IMR-90 (cell line): Measurements from ENCODE around the gene SPTLC2. TPM values are rescaled to one million over a fixed set of nuclear protein-coding genes. Genes with fewer than 3 reads are reported as not detected.

ENCODE experiments used
- ATAC-seq: fragments of 200-7000 bp; cut with Tn5 transposase; 2 replicates; pipeline ENCODE4 v1.9.1; 2020; ENCODE audit warnings: low read depth, mild to moderate bottlenecking, moderate library complexity
- BruUV-seq: library from RNA; stranded (reverse); fragments of 400-500 nt; replicated peaks from 2 replicates; lab custom pipeline; 2021; lab: Mats Ljungman, UMichigan
- CTCF ChIA-PET: fragments of 300-600 bp; formaldehyde crosslinking; extraction: SDS; loops from one replicate; lab custom pipeline; 2021; ENCODE audit warnings: antibody characterized with exemption; lab: Yijun Ruan, JAX
- POLR2A ChIA-PET: fragments of 300-600 bp; sonication (Branson Sonifier 250); formaldehyde crosslinking; loops from one replicate; lab custom pipeline; 2022; ENCODE audit warnings: antibody characterized with exemption; ENCODE audit not compliant: unreplicated experiment; lab: Charles Lee
- DNase-seq: peaks from one replicate; pipeline ENCODE4 v3.0.0; 2013
- H2AFZ ChIP-seq: replicated peaks from 2 replicates; pipeline ENCODE3; 2013; ENCODE audit warnings: low read length, mild to moderate bottlenecking; ENCODE audit not compliant: poor library complexity
- H2AK5ac ChIP-seq: 2 replicates; pipeline ENCODE4 v1.6.1; 2013; ENCODE audit warnings: low read depth, low read length, inconsistent platforms
- H2AK9ac ChIP-seq: replicated peaks from 2 replicates; pipeline ENCODE3; 2013; ENCODE audit warnings: mild to moderate bottlenecking, low read depth, low read length, moderate library complexity; ENCODE audit not compliant: poor library complexity
- H2BK120ac ChIP-seq: 2 replicates; pipeline ENCODE4 v1.6.1; 2013; ENCODE audit warnings: low read depth, low read length, inconsistent platforms
- H2BK15ac ChIP-seq: 3 replicates; pipeline ENCODE4 v1.6.1; 2013; ENCODE audit warnings: low read depth, low read length, inconsistent platforms
- H2BK20ac ChIP-seq: 2 replicates; pipeline ENCODE4 v1.6.1; 2013; ENCODE audit warnings: low read depth, mild to moderate bottlenecking, inconsistent platforms, low read length, moderate library complexity
- H2BK5ac ChIP-seq: 2 replicates; pipeline ENCODE4 v1.6.1; 2013; ENCODE audit warnings: mild to moderate bottlenecking, low read depth, low read length, inconsistent platforms; ENCODE audit not compliant: poor library complexity, severe bottlenecking
- H3K14ac ChIP-seq: replicated peaks from 2 replicates; pipeline ENCODE4 v1.6.1; 2013; ENCODE audit warnings: low read depth, low read length, inconsistent platforms
- H3K18ac ChIP-seq: 2 replicates; pipeline ENCODE4 v1.6.1; 2013; ENCODE audit warnings: low read depth, low read length, control low read depth
- H3K23ac ChIP-seq: 2 replicates; pipeline ENCODE4 v1.6.1; 2013; ENCODE audit warnings: low read depth, low read length, inconsistent platforms
- H3K27ac ChIP-seq: 2 replicates; pipeline ENCODE4 v1.5.1; 2013; ENCODE audit warnings: mild to moderate bottlenecking, control low read depth, low read length; ENCODE audit not compliant: insufficient read depth
- H3K27me3 ChIP-seq: 2 replicates; pipeline ENCODE4 v1.6.1; 2013; ENCODE audit warnings: low read length; ENCODE audit not compliant: control insufficient read depth, insufficient read depth
- H3K36me3 ChIP-seq: 2 replicates; pipeline ENCODE4 v1.6.1; 2013; ENCODE audit warnings: low read length, mixed read lengths; ENCODE audit not compliant: control insufficient read depth, insufficient read depth
- H3K4ac ChIP-seq: 2 replicates; pipeline ENCODE4 v1.6.1; 2013; ENCODE audit warnings: low read depth, low read length, inconsistent platforms
- H3K4me1 ChIP-seq: 2 replicates; pipeline ENCODE4 v1.6.1; 2013; ENCODE audit warnings: low read length, mixed read lengths; ENCODE audit not compliant: control insufficient read depth, insufficient read depth
- H3K4me2 ChIP-seq: 2 replicates; pipeline ENCODE4 v1.6.1; 2013; ENCODE audit warnings: low read depth, mild to moderate bottlenecking, control low read depth, low read length, moderate library complexity
- H3K4me3 ChIP-seq: 2 replicates; pipeline ENCODE4 v1.5.1; 2013; ENCODE audit warnings: low read depth, mild to moderate bottlenecking, control low read depth, low read length, moderate library complexity; ENCODE audit not compliant: insufficient read depth
- H3K56ac ChIP-seq: 2 replicates; pipeline ENCODE4 v1.6.1; 2013; ENCODE audit warnings: low read length, inconsistent platforms; ENCODE audit not compliant: insufficient read depth; ENCODE audit errors: extremely low read depth
- H3K79me1 ChIP-seq, 2 experiments: 2 replicates each; pipeline ENCODE4 v1.6.1; 2013; ENCODE audit warnings: low read length in 2 of 2, inconsistent platforms in 1 of 2, low read depth in 1 of 2
- H3K9ac ChIP-seq: 2 replicates; pipeline ENCODE4 v1.6.1; 2013; ENCODE audit warnings: low read depth, low read length, control low read depth
- H3K9me1 ChIP-seq: 2 replicates; pipeline ENCODE4 v1.6.1; 2013; ENCODE audit warnings: low read length, inconsistent platforms; ENCODE audit not compliant: insufficient read depth
- H3K9me3 ChIP-seq: 2 replicates; pipeline ENCODE4 v1.6.1; 2013; ENCODE audit warnings: low read length; ENCODE audit not compliant: control insufficient read depth, insufficient read depth
- H4K20me1 ChIP-seq: 2 replicates; pipeline ENCODE4 v1.6.1; 2013; ENCODE audit warnings: low read length, inconsistent platforms; ENCODE audit not compliant: insufficient read depth
- H4K5ac ChIP-seq: 2 replicates; pipeline ENCODE4 v1.6.1; 2013; ENCODE audit warnings: mild to moderate bottlenecking, low read depth, low read length, control low read depth
- H4K8ac ChIP-seq, 2 experiments: 2 replicates each; pipeline ENCODE4 v1.6.1; 2013; ENCODE audit warnings: low read depth in 2 of 2, low read length in 2 of 2, control low read depth in 1 of 2, inconsistent platforms in 1 of 2
- H4K91ac ChIP-seq: 2 replicates; pipeline ENCODE4 v1.6.1; 2013; ENCODE audit warnings: low read depth, low read length, inconsistent platforms; ENCODE audit not compliant: insufficient read depth
- BHLHE40 ChIP-seq: fragments of 150-350 bp; IDR thresholded peaks from 2 replicates; pipeline ENCODE4 v1.6.1; 2016; ENCODE audit warnings: mild to moderate bottlenecking, low read depth, low read length
- CEBPB ChIP-seq: IDR thresholded peaks from 2 replicates; pipeline ENCODE4 v1.6.1; 2012; ENCODE audit warnings: low read depth, low read length, improper control_type of control experiment
- CHD1 ChIP-seq: IDR thresholded peaks from 2 replicates; pipeline ENCODE4 v1.6.1; 2012; ENCODE audit warnings: low read depth, low read length, improper control_type of control experiment
- CTCF ChIP-seq: conservative IDR thresholded peaks from 2 replicates; pipeline ENCODE4 v1.5.1; 2012; ENCODE audit warnings: mild to moderate bottlenecking, low read depth, low read length, improper control_type of control experiment
- FOS ChIP-seq: fragments of 150-350 bp; IDR thresholded peaks from 2 replicates; pipeline ENCODE4 v1.6.1; 2016; ENCODE audit warnings: low read depth, low read length
- MAFK ChIP-seq: IDR thresholded peaks from 2 replicates; pipeline ENCODE4 v1.6.1; 2012; ENCODE audit warnings: low read depth, low read length, improper control_type of control experiment
- MAZ ChIP-seq: IDR thresholded peaks from 2 replicates; pipeline ENCODE4 v1.6.1; 2012; ENCODE audit warnings: low read depth, mild to moderate bottlenecking, low read length, improper control_type of control experiment, moderate library complexity, borderline replicate concordance
- MXI1 ChIP-seq: IDR thresholded peaks from 2 replicates; pipeline ENCODE4 v1.6.1; 2012; ENCODE audit warnings: low read depth, mild to moderate bottlenecking, low read length, moderate library complexity, borderline replicate concordance
- NFE2L2 ChIP-seq: fragments of 150-350 bp; IDR thresholded peaks from 2 replicates; pipeline ENCODE4 v1.6.1; 2016; ENCODE audit warnings: low read depth, mild to moderate bottlenecking, low read length
- POLR2A ChIP-seq: IDR thresholded peaks from 2 replicates; pipeline ENCODE4 v1.6.1; 2012; ENCODE audit warnings: mild to moderate bottlenecking, low read depth, low read length
- RAD21 ChIP-seq: IDR thresholded peaks from 2 replicates; pipeline ENCODE4 v1.6.1; 2012; ENCODE audit warnings: low read length, improper control_type of control experiment
- RCOR1 ChIP-seq: IDR thresholded peaks from 2 replicates; pipeline ENCODE4 v1.6.1; 2012; ENCODE audit warnings: mild to moderate bottlenecking, low read length, improper control_type of control experiment; ENCODE audit not compliant: insufficient replicate concordance
- RFX5 ChIP-seq: IDR thresholded peaks from 2 replicates; pipeline ENCODE4 v1.8.0; 2012; ENCODE audit warnings: low read depth, mild to moderate bottlenecking, low read length, moderate library complexity
- SMC3 ChIP-seq: fragments of 150-350 bp; IDR thresholded peaks from 2 replicates; pipeline ENCODE4 v1.6.1; 2016; ENCODE audit warnings: low read depth, mild to moderate bottlenecking, antibody characterized with exemption, low read length, moderate library complexity
- USF2 ChIP-seq: fragments of 150-350 bp; IDR thresholded peaks from 2 replicates; pipeline ENCODE4 v1.6.1; 2017; ENCODE audit warnings: mild to moderate bottlenecking, antibody characterized with exemption, low read length, low read depth
- WGBS, 2 experiments: methylation state at CpG; one replicate each; pipeline versions ENCODE4 v1.1.5 to v1.1.7; 2013; ENCODE audit warnings: missing lambda C conversion rate in 2 of 2; ENCODE audit not compliant: insufficient read length in 1 of 2; ENCODE audit errors: extremely low coverage in 2 of 2; 5-methylcytosine and 5-hydroxymethylcytosine counted together
- dilution Hi-C: fragments of 300-500 bp; cut with HindIII; formaldehyde crosslinking; loops from one replicate; pipeline ENCODE4 v1.14.3; 2018; ENCODE audit warnings: low sequenced_read_pairs; ENCODE audit not compliant: unreplicated experiment
- in situ Hi-C: fragments of 300-500 bp; cut with MboI; formaldehyde crosslinking; loops from 3 replicates; pipeline ENCODE4 v1.14.3; 2019; ENCODE audit warnings: low sequenced_read_pairs, inconsistent platforms, mixed read lengths
- intact Hi-C: fragments of 100-400 bp; cut with micrococcal nuclease; formaldehyde crosslinking; loops from 2 replicates; pipeline ENCODE4 v1.10.0; 2022
- polyA plus RNA-seq, 3 experiments: library from polyadenylated mRNA; depleted of rRNA; stranded (reverse); fragments of >200 nt; gene quantifications; 2 replicates each; pipeline ENCODE4 v1.2.3, GENCODE V29; 2012; ENCODE audit warnings: low replicate concordance in 1 of 3
- total RNA-seq: library from RNA; depleted of rRNA; stranded (reverse); fragments of >200 nt; gene quantifications from 2 replicates; pipeline ENCODE4 v1.2.3, GENCODE V29; 2012
- TF ChIP-seq, protein P1 (sequence below): fragments of 150-350 bp; IDR thresholded peaks from 2 replicates; pipeline ENCODE4 v1.6.1; 2016; ENCODE audit warnings: low read depth, mild to moderate bottlenecking, low read length, moderate library complexity, borderline replicate concordance

The SPTLC2 gene
- total and polyA plus RNA-seq, 2 of the 4 experiments (the other 2 are of a cell fraction): 22.6 to 68.3 TPM

DNA sequence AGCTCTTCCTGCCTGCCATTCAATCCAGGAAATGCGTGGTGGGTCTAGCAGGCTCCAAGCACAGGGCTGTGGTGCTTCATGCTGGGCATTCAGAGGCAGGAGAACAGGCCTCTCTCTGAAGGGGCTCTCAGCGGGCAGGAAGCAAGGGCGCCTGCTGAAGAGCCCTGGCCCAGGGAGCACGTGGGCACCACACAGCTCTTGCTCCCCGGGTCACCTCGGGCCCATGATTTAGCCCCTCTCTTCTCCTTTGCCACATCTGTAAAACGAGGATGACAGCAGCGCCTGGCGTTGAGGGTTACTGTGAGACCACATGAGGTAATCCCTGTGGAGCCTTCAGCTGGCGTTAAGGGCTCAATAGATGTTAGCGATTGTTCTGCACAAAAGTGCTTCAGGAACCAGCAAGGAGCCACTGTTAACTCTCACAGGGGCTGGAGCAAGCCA is 37.6 kb upstream of the SPTLC2 start:
- TF ChIP-seq RAD21 (no peak), RCOR1 (no peak), CEBPB (no peak), NFE2L2 (no peak), FOS (no peak), MAFK (no peak), CHD1 (no peak), USF2 (no peak), RFX5 (no peak), SMC3 (no peak), MXI1 (no peak), MAZ (no peak), POLR2A (no peak), CTCF (no peak), BHLHE40 (no peak)
- TF ChIP-seq, protein P1, sequence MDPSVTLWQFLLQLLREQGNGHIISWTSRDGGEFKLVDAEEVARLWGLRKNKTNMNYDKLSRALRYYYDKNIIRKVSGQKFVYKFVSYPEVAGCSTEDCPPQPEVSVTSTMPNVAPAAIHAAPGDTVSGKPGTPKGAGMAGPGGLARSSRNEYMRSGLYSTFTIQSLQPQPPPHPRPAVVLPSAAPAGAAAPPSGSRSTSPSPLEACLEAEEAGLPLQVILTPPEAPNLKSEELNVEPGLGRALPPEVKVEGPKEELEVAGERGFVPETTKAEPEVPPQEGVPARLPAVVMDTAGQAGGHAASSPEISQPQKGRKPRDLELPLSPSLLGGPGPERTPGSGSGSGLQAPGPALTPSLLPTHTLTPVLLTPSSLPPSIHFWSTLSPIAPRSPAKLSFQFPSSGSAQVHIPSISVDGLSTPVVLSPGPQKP: no peak
- in situ Hi-C loops (no loop called here), dilution Hi-C loops (no loop called here), intact Hi-C loops (loop anchor here (10.0 kb wide), 1 partner anchor 941 kb away; no protein-coding TSS in a partner anchor)
- no peak overlapping the region for H3K14ac ChIP-seq
- BruUV-seq: no TSS peak
- no peak overlapping the region for H3K4me2 ChIP-seq
- H3K23ac ChIP-seq: no peak overlapping the region
- H3K79me1 ChIP-seq: no peaks in the 10 kb centered on the region
- no peaks in the 10 kb centered on the region for H3K9me1 ChIP-seq
- no peak overlapping the region for H4K5ac ChIP-seq
- CTCF ChIA-PET: no interaction called here
- POLR2A ChIA-PET: no interaction called here
- no peak overlapping the region for H3K4ac ChIP-seq
- ATAC-seq: no peak
- H2BK20ac ChIP-seq: no peak overlapping the region
- no peaks in the 10 kb centered on the region for H4K20me1 ChIP-seq
- no peaks in the 10 kb centered on the region for H3K9me3 ChIP-seq
- H2BK15ac ChIP-seq: no peak overlapping the region
- 90% methylated on average over 3 of the region's 11 CpGs; no CpG with 5 or more reads in 1 of the 2 experiments for WGBS, 2 experiments
- H3K18ac ChIP-seq: no peak overlapping the region
- H3K4me3 ChIP-seq: no peak overlapping the region
- H3K9ac ChIP-seq: no peak overlapping the region
- no peak overlapping the region for H4K91ac ChIP-seq
- no peak overlapping the region for H3K56ac ChIP-seq
- H3K4me1 ChIP-seq: no peaks in the 10 kb centered on the region
- H2AFZ ChIP-seq: peak overlapping the region; percentile 26
- H3K27ac ChIP-seq: no peak overlapping the region
- H4K8ac ChIP-seq: no peak overlapping the region
- no peaks in the 10 kb centered on the region for H3K36me3 ChIP-seq
- no peak overlapping the region for H2AK9ac ChIP-seq
- no peaks in the 10 kb centered on the region for H3K27me3 ChIP-seq
- no peak for DNase-seq
- H2BK120ac ChIP-seq: no peak overlapping the region
- no peak overlapping the region for H2BK5ac ChIP-seq
- no peak overlapping the region for H2AK5ac ChIP-seq
